Forelimb muscle (tissue), 1 donor: Measurements from ENCODE around the gene DPP6. TPM values are rescaled to one million over a fixed set of nuclear protein-coding genes. Genes with fewer than 3 reads are reported as not detected.

Source experiments
- DNase-seq: peaks from one replicate; pipeline ENCODE4 v3.0.0-alpha.2; 2013; ENCODE audit warnings: low read depth
- polyA plus RNA-seq: library from polyadenylated mRNA; unstranded; fragments of 120-200 nt; gene quantifications from one replicate; pipeline ENCODE4 v1.2.1, GENCODE V29; 2013; ENCODE audit not compliant: insufficient read length

The DPP6 gene
- polyA plus RNA-seq, 1 donor = 3.2 TPM

- DNase-seq = no peak
These were observed 180.5 kb downstream of the DPP6 start for GRCh38 chr7:154232700-154233099.

GRCh38 chr7:154241988-154242387 lies 189.8 kb downstream of the DPP6 start:
- DNase-seq = no peak

GRCh38 chr7:154242709-154243108 lies 190.5 kb downstream of the DPP6 start:
- no peak for DNase-seq

GRCh38 chr7:154252046-154252445 lies 199.8 kb downstream of the DPP6 start:
- no peak for DNase-seq

- no peak for DNase-seq
These were observed 201.6 kb downstream of the DPP6 start for GRCh38 chr7:154253810-154254209.

GRCh38 chr7:154255324-154255723 lies 203.1 kb downstream of the DPP6 start:
- no peak for DNase-seq

GRCh38 chr7:154256150-154256549 lies 204.0 kb downstream of the DPP6 start:
- DNase-seq = no peak

- DNase-seq = no peak
These were observed 207.2 kb downstream of the DPP6 start for GRCh38 chr7:154259396-154259795.

- DNase-seq = no peak
These were observed 235.2 kb downstream of the DPP6 start for GRCh38 chr7:154287356-154287755.

GRCh38 chr7:154289119-154289518 lies 236.9 kb downstream of the DPP6 start:
- no peak for DNase-seq

- no peak for DNase-seq
These were observed 244.2 kb downstream of the DPP6 start for GRCh38 chr7:154296443-154296842.

GRCh38 chr7:154299736-154300135 lies 247.5 kb downstream of the DPP6 start:
- DNase-seq = no peak

GRCh38 chr7:154302380-154302779 lies 250.2 kb downstream of the DPP6 start:
- no peak for DNase-seq

- no peak for DNase-seq
These were observed 252.0 kb downstream of the DPP6 start for GRCh38 chr7:154304231-154304630.

GRCh38 chr7:154304740-154305700 lies 252.8 kb downstream of the DPP6 start:
- no peak for DNase-seq

- DNase-seq = no peak
These were observed 253.8 kb downstream of the DPP6 start for GRCh38 chr7:154306036-154306435.

GRCh38 chr7:154308928-154309327 lies 256.7 kb downstream of the DPP6 start:
- no peak for DNase-seq

GRCh38 chr7:154310114-154310513 lies 257.9 kb downstream of the DPP6 start:
- DNase-seq = no peak

- DNase-seq = no peak
These were observed 272.0 kb downstream of the DPP6 start for GRCh38 chr7:154324196-154324595.

- no peak for DNase-seq
These were observed 274.2 kb downstream of the DPP6 start for GRCh38 chr7:154326421-154326820.

- no peak for DNase-seq
These were observed 278.1 kb downstream of the DPP6 start for GRCh38 chr7:154330318-154330717.

GRCh38 chr7:154332811-154333580 lies 280.8 kb downstream of the DPP6 start:
- no peak for DNase-seq

GRCh38 chr7:154336295-154336694 lies 284.1 kb downstream of the DPP6 start:
- DNase-seq = no peak
